ENCODE data around the gene FFAR4.
A peak's percentile ranks its signal among the peaks of the same experiment; 100 is the strongest.

Gene FFAR4

GRCh38 chr10:93554316-93554663 is 12.2 kb upstream of the FFAR4 start:
- Mint-ChIP-seq H3K4me1 (peaks cover 7% of the 10 kb centered on the region), H3K27ac (no peak overlapping the region), H3K27me3 (ENCODE audit: low read depth) (peaks cover 7% of the 10 kb centered on the region), H3K4me3 (no peak overlapping the region), H3K36me3 (ENCODE audit: low read depth) (no peaks in the 10 kb centered on the region), H3K9me3 (peaks cover under 1% of the 10 kb centered on the region)
- TF ChIP-seq CTCF (IDR thresholded peaks at IDR 0.05; ENCODE audit: unreplicated experiment in 3 of 3): no peak

- Mint-ChIP-seq H3K27ac (no peak overlapping the region), H3K27me3 (ENCODE audit: low read depth) (peaks cover 13% of the 10 kb centered on the region), H3K4me1 (peaks cover 7% of the 10 kb centered on the region), H3K36me3 (ENCODE audit: low read depth) (no peaks in the 10 kb centered on the region), H3K4me3 (no peak overlapping the region), H3K9me3 (peaks cover 5% of the 10 kb centered on the region)
- TF ChIP-seq CTCF (IDR thresholded peaks at IDR 0.05; ENCODE audit: unreplicated experiment in 3 of 3): peak; percentile 44 to 59 (median 46)
Observed at GRCh38 chr10:93554760-93555432, 11.6 kb upstream of the FFAR4 start.

- H3K27ac Mint-ChIP-seq: no peak overlapping the region
- no peak overlapping the region for H3K4me3 Mint-ChIP-seq
- TF ChIP-seq CTCF (IDR thresholded peaks at IDR 0.05; ENCODE audit: unreplicated experiment in 3 of 3): no peak
- peaks cover 7% of the 10 kb centered on the region for H3K9me3 Mint-ChIP-seq
- peaks cover 41% of the 10 kb centered on the region for H3K27me3 Mint-ChIP-seq (ENCODE audit: low read depth)
- H3K36me3 Mint-ChIP-seq (ENCODE audit: low read depth): no peaks in the 10 kb centered on the region
- no peaks in the 10 kb centered on the region for H3K4me1 Mint-ChIP-seq
Observed at GRCh38 chr10:93559490-93559889, 7.0 kb upstream of the FFAR4 start.

- H3K27ac Mint-ChIP-seq: no peak overlapping the region
- no peaks in the 10 kb centered on the region for H3K36me3 Mint-ChIP-seq (ENCODE audit: low read depth)
- H3K27me3 Mint-ChIP-seq (ENCODE audit: low read depth): peaks cover 52% of the 10 kb centered on the region
- peaks cover 7% of the 10 kb centered on the region for H3K9me3 Mint-ChIP-seq
- H3K4me1 Mint-ChIP-seq: no peaks in the 10 kb centered on the region
- TF ChIP-seq CTCF (IDR thresholded peaks at IDR 0.05; ENCODE audit: unreplicated experiment in 3 of 3): no peak
- no peak overlapping the region for H3K4me3 Mint-ChIP-seq
Observed at GRCh38 chr10:93560541-93560940, 5.9 kb upstream of the FFAR4 start.

GRCh38 chr10:93565446-93565845 is 1.0 kb upstream of the FFAR4 start:
- H3K4me3 Mint-ChIP-seq: peak overlapping the region in 1 of 3 experiments; percentile 36
- TF ChIP-seq CTCF (IDR thresholded peaks at IDR 0.05; ENCODE audit: unreplicated experiment in 3 of 3): no peak
- no peak overlapping the region for H3K27ac Mint-ChIP-seq
- peaks cover 88% of the 10 kb centered on the region for H3K27me3 Mint-ChIP-seq (ENCODE audit: low read depth)
- H3K36me3 Mint-ChIP-seq (ENCODE audit: low read depth): peaks cover 3% of the 10 kb centered on the region
- no peaks in the 10 kb centered on the region for H3K9me3 Mint-ChIP-seq
- H3K4me1 Mint-ChIP-seq: peaks cover 11% of the 10 kb centered on the region
